Mesothelial cell of epicardium (in vitro differentiated cells): ENCODE data around the gene CYTH1. TPM values are rescaled to one million over a fixed set of nuclear protein-coding genes. Genes with fewer than 3 reads are reported as not detected.

Source experiments
- DNase-seq, 2 experiments: peaks; one replicate each; pipeline ENCODE4 v3.0.0; 2021; ENCODE audit warnings: low spot score in 2 of 2; ENCODE audit not compliant: unreplicated experiment in 2 of 2
- H3K27ac Mint-ChIP-seq: 2 replicates; pipeline ENCODE4 v1.8.0; 2021; ENCODE audit warnings: mixed read lengths
- H3K27me3 Mint-ChIP-seq: 2 replicates; pipeline ENCODE4 v1.8.0; 2021; ENCODE audit warnings: low read depth, mixed read lengths
- H3K36me3 Mint-ChIP-seq: 2 replicates; pipeline ENCODE4 v1.8.0; 2021; ENCODE audit warnings: mixed read lengths
- H3K4me1 Mint-ChIP-seq: 2 replicates; pipeline ENCODE4 v1.8.0; 2021; ENCODE audit warnings: mixed read lengths
- H3K4me3 Mint-ChIP-seq: 2 replicates; pipeline ENCODE4 v1.8.0; 2021; ENCODE audit warnings: mild to moderate bottlenecking, moderate library complexity, mixed read lengths
- H3K9me3 Mint-ChIP-seq: 2 replicates; pipeline ENCODE4 v1.8.0; 2021; ENCODE audit warnings: mixed read lengths
- total RNA-seq: library from RNA; stranded (reverse); gene quantifications from 3 replicates; pipeline ENCODE4 v1.2.1, GENCODE V29; 2021
- TF ChIP-seq, protein P1 (sequence below): fragments of 200-600 bp; sonication (generic); IDR thresholded peaks from one replicate; pipeline ENCODE4 v1.5.0; 2021; ENCODE audit warnings: antibody characterized with exemption; ENCODE audit not compliant: unreplicated experiment

Gene CYTH1
- total RNA-seq, 1 donor from 2014 or later = 42.8 TPM

DNA sequence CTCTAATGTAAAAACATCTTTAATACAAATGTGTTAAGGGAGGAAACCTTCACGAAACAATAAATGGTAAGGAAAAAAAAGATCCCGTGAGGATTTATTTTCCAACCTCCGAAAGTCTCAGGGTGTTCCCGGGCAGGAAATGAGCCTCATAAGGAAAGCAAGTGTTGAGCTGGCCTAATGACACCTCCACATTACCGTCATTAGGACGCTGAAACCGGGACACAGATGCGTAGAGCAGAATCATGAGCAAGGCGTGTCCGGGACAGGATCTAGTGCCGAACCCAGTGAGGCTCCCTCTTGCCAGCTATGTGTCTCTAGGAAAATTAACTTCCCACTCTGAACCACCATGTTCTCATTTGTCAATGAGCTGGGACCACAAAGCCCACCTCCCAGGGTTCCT, 22.7 kb upstream of the CYTH1 start:
- Mint-ChIP-seq H3K4me1 (peaks cover 8% of the 10 kb centered on the region), H3K27ac (no peak overlapping the region)

DNA sequence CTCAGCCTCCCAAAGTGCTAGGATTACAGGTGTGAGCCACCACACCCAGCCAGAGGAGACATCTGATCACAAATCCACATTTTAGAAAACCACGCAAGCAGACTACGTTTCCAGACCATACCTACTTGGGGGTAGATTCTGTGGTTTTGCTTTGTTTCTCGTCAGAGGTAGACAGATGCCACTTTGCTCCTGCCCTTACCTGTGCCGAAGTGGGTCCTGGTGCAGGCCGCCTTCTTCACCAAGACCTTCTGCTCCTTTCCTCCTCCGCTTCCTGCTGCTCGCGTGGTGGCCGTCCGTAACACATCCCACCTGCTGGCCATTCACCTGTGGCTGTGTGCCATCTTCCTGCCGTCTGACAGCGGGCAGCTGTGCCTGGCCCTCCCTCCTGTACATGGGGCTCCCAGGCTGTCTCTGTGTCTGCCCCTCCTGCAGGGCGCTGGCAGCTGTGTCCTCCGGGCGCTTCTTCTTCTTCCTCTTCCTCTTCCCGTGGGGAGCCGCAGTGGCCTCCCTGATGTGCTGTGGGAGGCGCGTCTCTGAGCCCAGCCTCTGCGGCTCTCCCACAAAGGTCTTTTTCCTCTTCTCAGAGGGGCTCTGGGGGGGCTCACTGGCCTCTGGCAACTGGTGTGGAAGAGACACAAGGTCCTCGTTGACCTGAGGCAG, 21.2 kb upstream of the CYTH1 start:
- H3K27me3 Mint-ChIP-seq = no peaks in the 10 kb centered on the region
- H3K4me1 Mint-ChIP-seq = peaks cover 8% of the 10 kb centered on the region
- DNase-seq = no peak
- no peak overlapping the region for H3K27ac Mint-ChIP-seq
- H3K9me3 Mint-ChIP-seq = no peaks in the 10 kb centered on the region
- TF ChIP-seq, protein P1, sequence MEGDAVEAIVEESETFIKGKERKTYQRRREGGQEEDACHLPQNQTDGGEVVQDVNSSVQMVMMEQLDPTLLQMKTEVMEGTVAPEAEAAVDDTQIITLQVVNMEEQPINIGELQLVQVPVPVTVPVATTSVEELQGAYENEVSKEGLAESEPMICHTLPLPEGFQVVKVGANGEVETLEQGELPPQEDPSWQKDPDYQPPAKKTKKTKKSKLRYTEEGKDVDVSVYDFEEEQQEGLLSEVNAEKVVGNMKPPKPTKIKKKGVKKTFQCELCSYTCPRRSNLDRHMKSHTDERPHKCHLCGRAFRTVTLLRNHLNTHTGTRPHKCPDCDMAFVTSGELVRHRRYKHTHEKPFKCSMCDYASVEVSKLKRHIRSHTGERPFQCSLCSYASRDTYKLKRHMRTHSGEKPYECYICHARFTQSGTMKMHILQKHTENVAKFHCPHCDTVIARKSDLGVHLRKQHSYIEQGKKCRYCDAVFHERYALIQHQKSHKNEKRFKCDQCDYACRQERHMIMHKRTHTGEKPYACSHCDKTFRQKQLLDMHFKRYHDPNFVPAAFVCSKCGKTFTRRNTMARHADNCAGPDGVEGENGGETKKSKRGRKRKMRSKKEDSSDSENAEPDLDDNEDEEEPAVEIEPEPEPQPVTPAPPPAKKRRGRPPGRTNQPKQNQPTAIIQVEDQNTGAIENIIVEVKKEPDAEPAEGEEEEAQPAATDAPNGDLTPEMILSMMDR = no peak
- H3K4me3 Mint-ChIP-seq = no peak overlapping the region
- peaks cover 55% of the 10 kb centered on the region for H3K36me3 Mint-ChIP-seq

More for the DNA sequence above, 22.7 kb upstream of the CYTH1 start:
- DNase-seq = no peak
- H3K4me3 Mint-ChIP-seq = no peak overlapping the region
- TF ChIP-seq, protein P1 = no peak
- no peaks in the 10 kb centered on the region for H3K27me3 Mint-ChIP-seq
- no peaks in the 10 kb centered on the region for H3K9me3 Mint-ChIP-seq
- peaks cover 54% of the 10 kb centered on the region for H3K36me3 Mint-ChIP-seq

DNA sequence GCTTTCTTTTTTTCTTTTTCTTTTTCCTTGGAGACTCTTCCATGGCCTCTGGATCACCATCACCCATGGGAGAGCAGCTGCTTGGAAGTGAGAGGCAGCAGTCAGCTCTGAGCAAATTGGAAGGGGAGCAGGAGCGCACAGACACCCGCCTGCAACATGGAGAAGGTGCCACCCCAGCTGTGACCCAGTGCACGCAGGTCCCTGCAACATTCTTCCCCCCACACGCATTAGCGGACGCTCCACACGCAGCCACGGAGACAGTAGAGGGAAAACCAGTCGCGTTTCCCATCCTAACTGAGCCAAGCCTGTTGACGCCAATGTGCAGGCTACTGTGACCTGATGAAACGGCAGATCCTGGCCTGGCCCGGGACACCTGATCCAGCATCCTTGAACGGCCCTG, 20.4 kb upstream of the CYTH1 start:
- H3K27ac Mint-ChIP-seq = no peak overlapping the region
- no peak for DNase-seq
- TF ChIP-seq, protein P1 = no peak
- peaks cover 54% of the 10 kb centered on the region for H3K36me3 Mint-ChIP-seq
- H3K4me3 Mint-ChIP-seq = no peak overlapping the region
- no peaks in the 10 kb centered on the region for H3K9me3 Mint-ChIP-seq
- peaks cover 8% of the 10 kb centered on the region for H3K4me1 Mint-ChIP-seq
- no peaks in the 10 kb centered on the region for H3K27me3 Mint-ChIP-seq

DNA sequence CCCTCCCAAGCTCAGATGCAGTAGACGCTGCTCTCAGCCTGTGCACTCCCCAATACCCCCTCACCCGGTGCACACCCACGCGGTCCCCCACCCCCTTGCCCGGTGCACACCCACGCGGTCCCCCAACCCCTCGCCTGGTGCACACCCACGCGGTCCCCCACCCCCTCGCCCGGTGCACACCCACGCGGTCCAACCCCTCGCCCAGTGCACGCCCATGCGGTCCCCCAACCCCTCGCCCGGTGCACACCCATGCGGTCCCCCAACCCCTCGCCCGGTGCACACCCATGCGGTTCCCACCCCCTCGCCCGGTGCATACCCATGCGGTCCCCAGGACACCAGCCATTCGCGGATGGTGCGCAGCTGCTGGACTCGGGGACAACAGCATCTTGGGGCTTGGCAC, 19.9 kb upstream of the CYTH1 start:
- H3K9me3 Mint-ChIP-seq = no peaks in the 10 kb centered on the region
- H3K36me3 Mint-ChIP-seq = peaks cover 55% of the 10 kb centered on the region
- no peak overlapping the region for H3K27ac Mint-ChIP-seq
- DNase-seq = no peak
- TF ChIP-seq, protein P1 = no peak
- peaks cover 8% of the 10 kb centered on the region for H3K4me1 Mint-ChIP-seq
- no peak overlapping the region for H3K4me3 Mint-ChIP-seq
- H3K27me3 Mint-ChIP-seq = no peaks in the 10 kb centered on the region

DNA sequence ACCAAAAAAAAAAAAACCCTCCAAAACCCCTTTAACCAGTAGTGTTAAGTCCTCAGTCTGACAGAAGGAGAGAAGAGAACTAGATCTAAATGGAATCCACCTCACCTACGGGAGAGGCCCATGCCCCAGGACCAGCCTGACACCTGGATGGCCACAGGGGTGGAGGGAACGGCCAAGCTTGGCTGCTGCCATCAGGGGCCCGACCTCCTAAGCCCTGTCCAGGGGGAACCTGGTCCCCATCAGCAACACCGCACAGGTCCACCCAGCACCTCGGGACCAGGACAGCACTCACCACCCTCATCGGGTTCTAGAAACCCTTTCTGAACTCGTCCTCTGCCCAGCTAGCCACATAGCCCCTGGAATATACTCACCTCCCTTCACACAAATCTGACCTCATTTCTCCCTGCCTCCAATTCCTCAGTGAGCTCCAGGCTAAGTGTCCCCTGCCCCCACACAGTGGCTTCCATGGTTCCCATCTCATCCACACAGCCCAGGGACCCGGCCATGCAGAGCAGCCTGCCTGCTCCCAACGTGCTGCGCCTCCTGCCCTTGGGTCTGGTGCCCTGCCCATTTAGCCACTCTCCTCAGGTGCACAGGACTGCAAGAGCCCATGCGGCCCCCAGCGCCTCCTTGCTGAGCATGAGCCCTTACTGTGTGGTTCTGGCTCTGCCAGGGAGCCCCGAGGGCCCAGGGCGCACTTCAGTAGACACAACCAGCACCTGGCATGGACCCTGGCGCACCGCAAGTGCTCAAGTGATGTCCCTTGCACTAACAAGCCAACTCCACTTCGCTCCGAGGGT, 18.3 kb upstream of the CYTH1 start:
- TF ChIP-seq, protein P1 = no peak
- Mint-ChIP-seq H3K27me3 (no peaks in the 10 kb centered on the region), H3K9me3 (no peaks in the 10 kb centered on the region), H3K36me3 (peaks cover 52% of the 10 kb centered on the region), H3K27ac (peak overlapping the region; percentile 39), H3K4me1 (peaks cover 8% of the 10 kb centered on the region), H3K4me3 (no peak overlapping the region)
- DNase-seq = no peak
